Measurements from ENCODE around the gene UQCC5.
A peak's percentile ranks its signal among the peaks of the same experiment; 100 is the strongest.

UQCC5 gene

GRCh38 chr3:52570076-52570475 lies 33.7 kb downstream of the UQCC5 start:
- peak; percentile 49 for DNase-seq (ENCODE audit: low spot score)

DNA sequence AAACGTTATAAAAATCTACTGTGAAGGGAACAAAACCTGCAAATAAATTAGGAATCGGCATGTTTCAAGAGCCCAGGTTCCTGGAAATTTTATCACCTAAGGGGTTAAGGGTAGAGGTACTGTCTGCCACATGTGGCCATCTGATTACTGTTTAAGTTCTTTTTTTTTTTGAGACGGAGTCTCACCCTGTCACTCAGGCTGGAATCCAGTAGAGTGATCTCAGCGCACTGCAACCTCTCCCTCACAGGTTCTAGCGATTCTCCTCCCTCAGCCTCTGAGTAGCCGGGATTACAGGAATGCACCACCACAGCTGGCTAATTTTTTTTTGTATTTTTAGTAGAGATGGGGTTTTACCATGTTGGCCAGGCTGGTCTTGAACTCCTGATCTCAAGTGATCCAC lies 35.8 kb downstream of the UQCC5 start:
- DNase-seq (ENCODE audit: low spot score): no peak

- no peak for DNase-seq (ENCODE audit: low spot score)
Observed at GRCh38 chr3:52574056-52574965, 37.9 kb downstream of the UQCC5 start.

All from kidney tubule cell (primary cell).